ENCODE measurements around the gene SINHCAF.

Gene SINHCAF

GRCh38 chr12:31326736-31327659, 1.0 kb upstream of the SINHCAF start:
- no peak for DNase-seq

- DNase-seq, result no peak
Measured at GRCh38 chr12:31325524-31325875, 450 bp downstream of the SINHCAF start.

- DNase-seq, result peak; percentile 49
Measured at GRCh38 chr12:31324845-31325523, 966 bp downstream of the SINHCAF start.

GRCh38 chr12:31324116-31324844, 1.7 kb downstream of the SINHCAF start:
- DNase-seq, result peak; percentile 86

- peak; percentile 85 for DNase-seq
Measured at GRCh38 chr12:31323391-31324115, 2.4 kb downstream of the SINHCAF start.

GRCh38 chr12:31322801-31323207, 3.1 kb downstream of the SINHCAF start:
- DNase-seq, result peak; percentile 20

- no peak for DNase-seq
Measured at GRCh38 chr12:31321897-31322228, 4.1 kb downstream of the SINHCAF start.

- no peak for DNase-seq
Measured at GRCh38 chr12:31321186-31321896, 4.6 kb downstream of the SINHCAF start.

- DNase-seq, result no peak
Measured at GRCh38 chr12:31318657-31319269, 7.2 kb downstream of the SINHCAF start.

- peak; percentile 33 for DNase-seq
Measured at GRCh38 chr12:31317471-31318395, 8.2 kb downstream of the SINHCAF start.

GRCh38 chr12:31316891-31317290, 9.1 kb downstream of the SINHCAF start:
- no peak for DNase-seq

GRCh38 chr12:31315784-31316465, 10.0 kb downstream of the SINHCAF start:
- no peak for DNase-seq

GRCh38 chr12:31315044-31315715, 10.8 kb downstream of the SINHCAF start:
- no peak for DNase-seq

GRCh38 chr12:31312431-31312830, 13.5 kb downstream of the SINHCAF start:
- DNase-seq, result no peak

GRCh38 chr12:31311634-31312258, 14.2 kb downstream of the SINHCAF start:
- DNase-seq, result no peak

- no peak for DNase-seq
Measured at GRCh38 chr12:31310488-31310887, 15.5 kb downstream of the SINHCAF start.

- no peak for DNase-seq
Measured at GRCh38 chr12:31309279-31309678, 16.7 kb downstream of the SINHCAF start.

GRCh38 chr12:31308116-31308515, 17.8 kb downstream of the SINHCAF start:
- DNase-seq, result no peak

GRCh38 chr12:31306866-31307265, 19.1 kb downstream of the SINHCAF start:
- DNase-seq, result no peak
